ENCODE data around the gene SLC25A31.

The SLC25A31 gene

DNA sequence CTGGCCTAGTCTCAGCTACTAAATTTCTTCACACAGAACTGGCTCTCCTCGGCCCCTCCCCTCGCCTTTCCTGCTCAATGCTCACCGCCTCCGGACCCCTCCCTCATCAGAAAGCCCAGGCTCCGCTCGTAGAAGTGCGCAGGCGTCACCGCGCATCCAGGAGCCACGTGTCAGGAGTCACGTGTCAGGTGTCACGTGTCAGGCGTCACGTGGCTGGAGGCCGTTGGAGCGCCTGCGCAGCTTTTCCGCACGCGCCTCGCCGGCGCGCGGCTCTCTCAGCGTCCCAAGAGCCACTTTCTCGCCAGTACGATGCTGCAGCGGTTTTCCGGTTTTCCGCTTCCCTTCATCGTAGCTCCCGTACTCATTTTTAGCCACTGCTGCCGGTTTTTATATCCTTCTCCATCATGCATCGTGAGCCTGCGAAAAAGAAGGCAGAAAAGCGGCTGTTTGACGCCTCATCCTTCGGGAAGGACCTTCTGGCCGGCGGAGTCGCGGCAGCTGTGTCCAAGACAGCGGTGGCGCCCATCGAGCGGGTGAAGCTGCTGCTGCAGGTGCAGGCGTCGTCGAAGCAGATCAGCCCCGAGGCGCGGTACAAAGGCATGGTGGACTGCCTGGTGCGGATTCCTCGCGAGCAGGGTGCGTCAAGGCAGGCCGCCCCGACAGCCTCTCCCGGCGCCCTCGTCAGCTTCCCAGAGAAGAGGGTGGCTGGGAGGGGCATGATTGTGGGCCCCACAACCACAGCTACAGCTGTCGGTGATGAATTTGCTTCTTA is at the start of gene SLC25A31:
TSS of gene SLC25A31 (plus strand) at position 259 of the 772 bp plus-strand sequence. CDS start at position 405, 146 bp downstream.
- no peak for DNase-seq (ENCODE audit: low read depth in 2 of 3, low spot score in 2 of 3)

GRCh38 chr4:127685292-127685691 is 44.9 kb upstream of the SLC25A31 start:
- DNase-seq (ENCODE audit: low read depth in 2 of 3, low spot score in 2 of 3) = no peak

DNA sequence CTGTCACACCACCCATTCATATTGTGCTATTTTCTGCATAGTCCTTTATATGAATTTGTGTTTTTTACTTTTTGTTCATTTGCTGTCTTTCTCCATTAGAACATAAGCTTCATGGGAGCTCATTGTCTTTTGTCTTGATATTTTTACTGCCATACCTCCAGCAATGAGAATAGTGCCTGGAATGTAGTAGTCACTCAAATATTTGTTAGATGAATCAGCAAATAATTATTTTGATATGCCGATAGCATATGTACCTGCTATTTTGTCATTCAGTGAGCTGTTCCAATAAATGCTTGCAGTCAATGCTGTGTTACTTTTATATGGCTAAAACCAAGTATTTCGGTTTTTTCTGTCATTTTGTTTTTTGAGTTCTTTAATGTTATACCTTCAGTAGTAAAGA is 43.5 kb upstream of the SLC25A31 start:
- no peak for DNase-seq (ENCODE audit: low read depth in 2 of 3, low spot score in 2 of 3)

GRCh38 chr4:127687580-127687979 is 42.6 kb upstream of the SLC25A31 start:
- DNase-seq (ENCODE audit: low read depth in 2 of 3, low spot score in 2 of 3) = no peak

DNA sequence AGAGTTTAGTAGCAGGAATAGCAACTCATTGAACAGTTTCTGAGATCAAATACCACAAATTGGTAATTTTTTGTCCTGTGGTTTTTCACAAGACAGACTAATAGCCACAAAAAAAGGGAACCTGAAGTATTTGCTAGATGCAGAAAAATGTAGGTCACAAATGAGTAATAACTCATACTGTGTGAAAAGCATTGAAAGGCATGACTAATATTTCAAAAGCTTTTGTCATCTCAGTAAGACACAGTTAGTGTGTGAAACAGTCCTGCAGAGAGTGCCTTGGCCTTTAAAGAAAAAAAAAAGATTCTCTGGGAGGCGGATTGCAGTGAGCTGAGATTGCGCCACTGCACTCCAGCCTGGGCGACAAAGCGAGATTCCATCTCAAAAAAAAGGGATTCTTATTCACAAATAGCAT is 31.4 kb upstream of the SLC25A31 start:
- no peak for DNase-seq (ENCODE audit: low read depth in 2 of 3, low spot score in 2 of 3)

- no peak for DNase-seq (ENCODE audit: low read depth in 2 of 3, low spot score in 2 of 3)
These were observed 21.2 kb upstream of the SLC25A31 start for GRCh38 chr4:127708985-127709384.

GRCh38 chr4:127709456-127709855 is 20.7 kb upstream of the SLC25A31 start:
- DNase-seq (ENCODE audit: low read depth in 2 of 3, low spot score in 2 of 3) = no peak

- no peak for DNase-seq (ENCODE audit: low read depth in 2 of 3, low spot score in 2 of 3)
These were observed 1.2 kb downstream of the SLC25A31 start for GRCh38 chr4:127731406-127731805.

- no peak for DNase-seq (ENCODE audit: low read depth in 2 of 3, low spot score in 2 of 3)
These were observed 2.6 kb downstream of the SLC25A31 start for GRCh38 chr4:127732623-127733328.

DNA sequence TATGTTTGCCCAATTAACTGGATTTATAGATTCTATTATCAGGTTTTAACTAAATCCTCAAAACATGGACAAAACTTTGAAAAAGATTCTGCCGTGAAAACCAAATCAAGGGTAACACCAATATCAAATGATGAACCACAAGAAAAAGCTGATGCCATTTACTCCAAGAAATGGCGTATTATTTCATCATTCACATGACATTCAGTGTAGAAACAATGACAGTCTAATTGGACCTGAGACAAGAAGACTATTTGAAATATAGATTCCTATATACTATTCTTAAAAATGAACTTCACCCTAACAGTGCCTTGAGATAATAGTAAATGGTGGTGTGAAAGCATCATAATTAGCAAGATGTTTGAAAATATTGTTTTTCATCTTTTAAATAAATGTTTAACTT is 4.8 kb downstream of the SLC25A31 start:
- no peak for DNase-seq (ENCODE audit: low read depth in 2 of 3, low spot score in 2 of 3)

DNA sequence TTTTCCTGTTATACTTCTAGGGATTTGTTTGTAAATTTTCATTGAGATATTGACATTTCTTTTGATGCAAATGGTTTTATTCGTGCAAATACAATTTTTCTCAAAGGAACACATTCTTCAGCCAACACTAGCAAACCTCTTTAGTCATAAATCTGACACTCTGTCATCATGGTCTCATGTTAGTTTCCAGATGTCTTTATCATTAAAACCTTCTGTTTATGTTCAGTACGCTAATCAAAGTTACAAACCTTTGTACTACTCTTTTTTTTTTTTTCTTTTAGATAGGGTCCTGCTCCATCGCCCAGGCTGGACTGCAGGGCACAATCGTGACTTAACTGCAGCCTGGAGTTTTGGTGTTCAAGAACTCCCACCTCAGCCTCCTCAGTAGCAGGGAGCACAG is 7.1 kb downstream of the SLC25A31 start:
- no peak for DNase-seq (ENCODE audit: low read depth in 2 of 3, low spot score in 2 of 3)

DNA sequence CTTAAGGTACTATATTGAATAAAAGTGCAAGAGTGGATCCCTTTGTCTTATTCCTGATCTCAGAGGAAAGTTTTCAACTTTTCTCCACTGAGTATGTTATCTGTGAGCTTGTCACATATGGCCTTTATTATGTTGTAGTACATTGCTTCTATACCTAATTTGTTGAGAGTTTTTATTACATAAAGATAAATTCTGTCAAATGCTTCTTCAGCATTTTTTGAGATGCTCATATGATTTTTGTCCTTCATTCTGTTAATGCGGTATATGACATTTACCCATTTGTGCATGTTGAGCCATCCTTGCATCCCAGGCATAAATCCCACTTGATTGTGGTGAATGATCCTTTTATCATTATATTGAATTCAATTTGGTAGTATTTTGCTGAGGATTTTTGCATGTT is 11.0 kb downstream of the SLC25A31 start:
- DNase-seq (ENCODE audit: low read depth in 2 of 3, low spot score in 2 of 3) = no peak

DNA sequence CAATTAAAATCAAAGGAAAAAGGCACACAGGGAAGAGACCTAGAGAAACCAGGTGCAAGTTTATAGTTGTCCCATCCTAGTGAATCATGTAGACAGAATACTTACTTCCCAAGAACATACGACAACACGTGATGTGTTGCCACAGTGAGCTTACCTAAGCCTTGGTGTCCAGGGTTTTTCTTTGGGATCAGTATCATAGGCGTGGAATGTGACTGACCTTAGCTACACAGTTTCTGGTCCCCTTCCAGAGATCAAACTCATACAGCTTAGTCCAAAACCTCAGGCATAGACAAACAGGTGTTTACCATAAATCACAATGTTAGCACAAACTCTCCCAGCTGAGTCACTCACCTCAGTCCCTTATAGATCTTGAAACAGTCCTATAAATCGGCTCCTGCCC is 17.7 kb downstream of the SLC25A31 start:
- no peak for DNase-seq (ENCODE audit: low read depth in 2 of 3, low spot score in 2 of 3)

DNA sequence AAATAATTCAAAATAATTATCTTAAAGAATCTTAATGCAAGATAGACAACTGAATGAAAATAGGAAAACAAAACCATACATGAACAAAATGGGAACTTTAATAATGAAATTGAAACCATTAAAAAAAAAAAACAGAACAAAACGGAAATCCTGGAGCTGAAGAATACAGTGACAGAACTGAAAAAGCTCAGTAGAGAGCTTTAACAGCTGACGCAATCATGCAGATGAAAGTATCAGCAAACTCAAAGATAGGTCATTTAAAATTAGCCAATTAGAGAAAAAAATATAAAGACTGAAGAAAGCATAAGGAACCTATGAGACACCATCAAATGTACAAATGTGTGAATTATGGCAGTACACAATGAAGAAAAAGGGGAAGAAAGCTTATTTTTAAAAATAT is 18.8 kb downstream of the SLC25A31 start:
- no peak for DNase-seq (ENCODE audit: low read depth in 2 of 3, low spot score in 2 of 3)

DNA sequence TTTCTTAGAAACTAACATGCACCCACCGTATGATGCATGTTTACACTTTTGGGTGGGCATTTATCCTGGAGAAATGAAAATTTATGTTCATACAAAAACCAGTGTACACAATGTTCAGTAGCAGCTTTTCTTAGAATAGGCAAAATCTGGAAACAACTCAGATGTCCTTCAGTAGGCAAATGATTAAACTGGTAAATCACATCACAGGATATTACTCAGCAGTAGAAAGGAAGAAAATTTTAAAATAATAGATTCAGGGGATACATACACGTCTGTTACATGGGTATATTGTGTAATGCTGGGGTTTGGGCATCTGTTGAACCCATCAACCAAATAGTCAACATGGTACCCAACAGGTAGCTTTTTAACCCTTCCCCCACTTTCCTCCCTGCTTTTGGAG is 26.7 kb downstream of the SLC25A31 start:
- DNase-seq (ENCODE audit: low read depth in 2 of 3, low spot score in 2 of 3) = no peak

GRCh38 chr4:127759228-127759820 is 29.1 kb downstream of the SLC25A31 start:
- DNase-seq (ENCODE audit: low read depth in 2 of 3, low spot score in 2 of 3) = no peak

DNA sequence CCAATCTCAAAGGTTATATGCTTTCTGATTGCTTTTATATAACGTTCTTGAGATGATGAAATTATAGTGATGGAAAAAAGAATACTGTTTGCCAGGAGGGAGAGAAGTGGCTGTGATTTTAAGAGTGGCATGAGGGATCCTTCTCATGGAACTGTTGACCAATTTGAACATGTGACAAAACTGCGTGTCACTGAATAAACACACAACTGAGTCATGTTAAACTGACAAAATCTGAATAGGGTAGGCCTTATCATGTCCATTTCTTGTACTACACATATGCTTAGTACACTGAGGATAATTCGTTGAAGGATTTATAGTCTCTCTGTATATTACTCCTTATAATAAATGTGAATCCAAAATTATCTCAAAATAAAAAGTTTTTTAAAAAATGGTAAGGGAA is 29.7 kb downstream of the SLC25A31 start:
- no peak for DNase-seq (ENCODE audit: low read depth in 2 of 3, low spot score in 2 of 3)

DNA sequence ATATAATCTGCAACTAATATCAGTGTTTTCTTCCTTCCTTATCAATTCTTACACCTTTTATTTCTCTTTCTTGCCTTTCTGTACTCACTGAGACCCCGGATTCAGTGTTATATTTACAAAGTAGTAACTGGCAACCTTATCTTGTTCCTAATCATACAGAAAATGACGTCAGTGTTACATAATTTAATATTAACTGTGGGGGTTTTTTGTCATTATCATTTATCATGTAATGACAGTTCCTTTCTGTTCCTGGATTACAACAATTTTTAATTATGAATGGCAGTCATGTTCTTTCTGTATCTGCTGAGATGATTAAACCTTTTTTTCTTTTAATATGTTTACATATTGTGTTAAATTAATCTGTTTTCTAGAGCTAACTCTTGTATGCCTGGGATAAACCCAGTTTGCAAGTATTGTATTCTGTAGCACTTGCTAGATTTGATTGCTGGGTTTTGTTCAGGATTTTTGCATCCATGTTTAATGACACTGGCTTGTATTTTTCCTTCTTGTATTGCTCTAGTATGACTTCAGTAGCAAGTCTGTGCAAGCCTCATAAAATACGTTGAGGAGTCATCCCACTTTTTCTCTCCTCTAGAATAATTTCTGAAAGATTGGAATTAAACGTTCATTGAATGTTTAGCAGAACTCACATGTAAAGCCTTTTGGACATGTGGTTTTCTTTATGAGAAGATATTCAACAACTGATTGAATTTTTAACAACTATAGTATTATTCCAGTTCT is 41.5 kb downstream of the SLC25A31 start:
- DNase-seq (ENCODE audit: low read depth in 2 of 3, low spot score in 2 of 3) = no peak

DNA sequence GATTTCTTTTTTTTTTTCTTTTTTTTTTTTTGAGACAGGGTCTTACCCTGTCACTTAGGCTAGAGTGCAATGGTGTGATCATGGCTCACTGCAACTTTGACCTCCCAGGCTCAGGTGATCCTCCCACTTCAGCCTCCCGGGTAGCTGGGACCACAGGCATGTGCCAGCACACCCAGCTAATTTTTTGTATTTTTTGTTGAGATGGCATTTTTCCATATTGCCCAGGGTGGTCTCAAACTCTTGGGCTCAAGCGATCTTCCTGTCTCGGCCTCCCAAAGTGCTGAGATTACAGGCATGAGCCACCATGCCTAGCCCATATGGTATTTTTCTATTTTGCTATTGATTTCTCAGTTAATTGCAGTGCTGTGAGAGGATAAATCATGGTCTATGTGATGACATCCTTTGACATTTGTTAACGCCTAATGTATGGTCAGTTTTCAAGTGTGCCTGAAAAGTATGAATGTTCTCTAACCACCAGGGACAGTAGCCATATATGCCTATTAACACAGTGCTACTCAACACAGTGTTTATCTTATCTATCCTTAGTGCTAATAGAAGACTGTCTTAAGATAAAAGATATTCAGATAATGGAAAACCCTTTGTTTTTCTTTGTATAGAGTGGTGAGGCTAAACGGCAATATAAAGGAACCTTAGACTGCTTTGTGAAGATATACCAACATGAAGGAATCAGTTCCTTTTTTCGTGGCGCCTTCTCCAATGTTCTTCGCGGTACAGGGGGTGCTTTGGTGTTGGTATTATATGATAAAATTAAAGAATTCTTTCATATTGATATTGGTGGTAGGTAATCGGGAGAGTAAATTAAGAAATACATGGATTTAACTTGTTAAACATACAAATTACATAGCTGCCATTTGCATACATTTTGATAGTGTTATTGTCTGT is 42.8 kb downstream of the SLC25A31 start:
- DNase-seq (ENCODE audit: low read depth in 2 of 3, low spot score in 2 of 3) = no peak

DNA sequence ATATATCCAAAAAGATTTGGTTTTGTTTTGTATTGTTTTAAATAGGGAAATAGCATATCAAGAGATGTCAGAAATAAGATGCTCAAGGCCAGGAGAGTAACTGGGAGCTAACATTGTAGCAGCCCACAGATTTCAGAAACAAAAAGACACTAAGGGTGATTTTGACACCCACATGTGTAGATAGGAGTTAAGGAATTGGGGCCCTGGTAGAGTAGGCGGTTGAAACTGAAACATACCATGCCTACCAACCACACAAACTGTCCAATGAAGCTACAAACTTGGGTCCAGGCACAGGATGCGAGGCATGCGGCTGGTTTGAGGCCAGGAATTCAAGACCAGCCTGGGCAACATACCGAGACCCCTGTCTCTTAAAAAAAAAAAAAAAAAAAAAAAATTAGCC is 45.6 kb downstream of the SLC25A31 start:
- no peak for DNase-seq (ENCODE audit: low read depth in 2 of 3, low spot score in 2 of 3)

GRCh38 chr4:127776620-127777019 is 46.4 kb downstream of the SLC25A31 start:
- DNase-seq (ENCODE audit: low read depth in 2 of 3, low spot score in 2 of 3) = no peak

All from activated CD8-positive, alpha-beta memory T cell treated with anti-CD3 and anti-CD28 coated beads for 48 hours (primary cell).